NCI-H2107 (cell line): ENCODE results near the gene IFFO2.

Source experiments
- DNase-seq: peaks from one replicate; lab custom pipeline; 2025; lab: John Stamatoyannopoulos, UW

Gene IFFO2

GRCh38 chr1:18956193-18957135 is at the start of gene IFFO2:
IFFO2 (minus strand) TSS chr1:18956676; CDS start chr1:18956332, 344 bp downstream.
- DNase-seq: peak; percentile 91

GRCh38 chr1:19006000-19006399 is 49.5 kb upstream of the IFFO2 start:
- DNase-seq: no peak

- DNase-seq: no peak
These were observed 47.2 kb upstream of the IFFO2 start for GRCh38 chr1:19003371-19004290.

GRCh38 chr1:19000065-19000464 is 43.6 kb upstream of the IFFO2 start:
- no peak for DNase-seq

- no peak for DNase-seq
These were observed 42.9 kb upstream of the IFFO2 start for GRCh38 chr1:18999359-18999758.

GRCh38 chr1:18998016-18998724 is 41.7 kb upstream of the IFFO2 start:
- no peak for DNase-seq

- DNase-seq: no peak
These were observed 41.0 kb upstream of the IFFO2 start for GRCh38 chr1:18997508-18997907.

- DNase-seq: no peak
These were observed 40.2 kb upstream of the IFFO2 start for GRCh38 chr1:18996548-18997177.

- no peak for DNase-seq
These were observed 37.9 kb upstream of the IFFO2 start for GRCh38 chr1:18994381-18994780.

- no peak for DNase-seq
These were observed 36.2 kb upstream of the IFFO2 start for GRCh38 chr1:18992646-18993045.

- DNase-seq: no peak
These were observed 35.1 kb upstream of the IFFO2 start for GRCh38 chr1:18991585-18991984.

- DNase-seq: no peak
These were observed 33.4 kb upstream of the IFFO2 start for GRCh38 chr1:18989896-18990295.

- DNase-seq: no peak
These were observed 32.8 kb upstream of the IFFO2 start for GRCh38 chr1:18989176-18989799.

- no peak for DNase-seq
These were observed 24.8 kb upstream of the IFFO2 start for GRCh38 chr1:18981242-18981641.

- DNase-seq: no peak
These were observed 22.2 kb upstream of the IFFO2 start for GRCh38 chr1:18978706-18979105.

- DNase-seq: no peak
These were observed 21.0 kb upstream of the IFFO2 start for GRCh38 chr1:18977428-18977827.

- no peak for DNase-seq
These were observed 19.6 kb upstream of the IFFO2 start for GRCh38 chr1:18976096-18976495.

- no peak for DNase-seq
These were observed 18.1 kb upstream of the IFFO2 start for GRCh38 chr1:18974606-18975005.

GRCh38 chr1:18974005-18974404 is 17.5 kb upstream of the IFFO2 start:
- DNase-seq: no peak

- no peak for DNase-seq
These were observed 17.0 kb upstream of the IFFO2 start for GRCh38 chr1:18973446-18973955.

- no peak for DNase-seq
These were observed 16.5 kb upstream of the IFFO2 start for GRCh38 chr1:18972991-18973390.
